ENCODE results near the gene NRG2. TPM values are rescaled to one million over a fixed set of nuclear protein-coding genes. Genes with fewer than 3 reads are reported as not detected.

NRG2 gene
- total and polyA plus RNA-seq, 2 of the 8 experiments (the other 6 are each of a cell fraction or from before 2014, with no cell fraction given): 0.27 to 0.54 TPM

- Histone ChIP-seq H3K23me2 (ENCODE audit: low read depth, low read length) (no peaks in the 10 kb centered on the region), H3K27ac (ENCODE audit: low read depth, low read length) (no peak overlapping the region), H2BK15ac (ENCODE audit: low read length) (no peak overlapping the region), H2BK20ac (ENCODE audit: low read length) (no peak overlapping the region), H2AFZ (ENCODE audit: low read length) (no peak overlapping the region), H3K79me2 (ENCODE audit: control insufficient read depth in 1 of 2, insufficient read depth in 2 of 2, low read length in 2 of 2) (no peaks in the 10 kb centered on the region), H3K56ac (replicated peaks; ENCODE audit: insufficient read length, low read depth, low read length) (no peak overlapping the region), H2BK12ac (ENCODE audit: low read depth, low read length) (no peak overlapping the region), H3K36me3 (ENCODE audit: control insufficient read depth in 2 of 4, insufficient read depth in 4 of 4, low read length in 3 of 4) (no peaks in the 10 kb centered on the region), H3K27me3 (replicated peaks in 1 of 4; ENCODE audit: control insufficient read depth in 3 of 4, extremely low read depth in 1 of 4, insufficient read depth in 3 of 4, low read length in 3 of 4) (peaks cover 0 to 3% (median under 1%) of the 10 kb centered on the region in 4 experiments; a peak in 2 of 7 replicates), H3K4me3 (ENCODE audit: extremely low read depth in 1 of 4, insufficient read depth in 2 of 4, low read depth in 3 of 4, low read length in 4 of 4) (no peak overlapping the region), H3K14ac (ENCODE audit: insufficient read length) (no peak overlapping the region), H3K4ac (replicated peaks; ENCODE audit: insufficient read length, low read depth, low read length) (no peak overlapping the region), H4K20me1 (replicated peaks in 1 of 2; ENCODE audit: control insufficient read depth in 1 of 2, insufficient read depth in 2 of 2, low read length in 2 of 2) (peaks cover 0 to 2% of the 10 kb centered on the region in 2 experiments), H2BK120ac (replicated peaks; ENCODE audit: low read depth, low read length) (no peak overlapping the region), H3K79me1 (ENCODE audit: low read depth, low read length) (no peaks in the 10 kb centered on the region), H3K4me1 (replicated peaks in 1 of 4; ENCODE audit: control insufficient read depth in 3 of 4, insufficient read depth in 4 of 4, low read length in 3 of 4) (no peaks in the 10 kb centered on the region), H2BK5ac (ENCODE audit: low read depth, low read length) (no peak overlapping the region), H3K9ac (replicated peaks in 1 of 4; ENCODE audit: extremely low read depth in 1 of 4, low read depth in 3 of 4, low read length in 3 of 4) (no peak overlapping the region), H4K8ac (ENCODE audit: extremely low read depth, insufficient read depth, low read length) (no peak overlapping the region), H2AK5ac (ENCODE audit: low read depth, low read length) (no peak overlapping the region), H3K4me2 (ENCODE audit: insufficient read depth in 1 of 2, low read depth in 2 of 2, low read length in 2 of 2) (no peak overlapping the region), H3K18ac (ENCODE audit: extremely low read depth, low read length) (no peak overlapping the region), H4K91ac (replicated peaks; ENCODE audit: insufficient read length, low read length) (no peak overlapping the region), H3K23ac (ENCODE audit: insufficient read length) (no peak overlapping the region), H3K9me3 (ENCODE audit: insufficient read depth in 2 of 2, low read depth in 1 of 2, low read length in 1 of 2) (no peaks in the 10 kb centered on the region), H4K5ac (ENCODE audit: insufficient read length, low read depth, low read length) (no peak overlapping the region)
- DNase-seq (ENCODE audit: low read depth in 1 of 2, low spot score in 2 of 2) (no peak), FAIRE-seq (no peak)
- ChIA-PET POLR2A (ENCODE audit: partially characterized antibody) (no interaction called here), CTCF (ENCODE audit: partially characterized antibody) (interaction anchor here (1.2 to 14.0 kb wide), 2 partner anchors 10 to 187 kb away, joined by 3 to 276 read pairs; no protein-coding TSS in a partner anchor)
- TF ChIP-seq POU5F1 (IDR thresholded peaks at IDR 0.05; ENCODE audit: low read depth, low read length) (no peak), GABPA (IDR thresholded peaks at IDR 0.05; ENCODE audit: borderline replicate concordance, insufficient read depth, low read length) (no peak), ASH2L (IDR thresholded peaks at IDR 0.05; ENCODE audit: low read length) (no peak), CBX5 (IDR thresholded peaks at IDR 0.05; ENCODE audit: low read depth, low read length) (no peak), POLR2A (IDR thresholded peaks at IDR 0.05; ENCODE audit: control extremely low read depth in 1 of 2, low read depth in 2 of 2, low read length in 2 of 2) (no peak), JUND (IDR thresholded peaks at IDR 0.05; ENCODE audit: low read length) (no peak), CHD2 (IDR thresholded peaks at IDR 0.05; ENCODE audit: low read length) (no peak), CTCF (IDR thresholded peaks at IDR 0.05; ENCODE audit: control extremely low read depth in 1 of 3, insufficient read depth in 1 of 3, low read depth in 1 of 3, low read length in 3 of 3) (no peak), RXRA (IDR thresholded peaks at IDR 0.05; ENCODE audit: insufficient read depth, low read depth, low read length) (no peak), ATF3 (IDR thresholded peaks at IDR 0.05; ENCODE audit: insufficient read depth, low read depth, low read length) (no peak), TAF7 (optimal IDR thresholded peaks at IDR 0.05; ENCODE audit: borderline replicate concordance, low read depth, low read length) (no peak)
- 84% methylated on average over 1 of the region's 1 CpG; no CpG with 5 or more reads in 1 of the 2 experiments for WGBS, 2 experiments (ENCODE audit: extremely low coverage in 1 of 2, insufficient coverage in 1 of 2, insufficient read length in 1 of 2, insufficient replicate concordance in 2 of 2, low coverage in 1 of 2, low lambda C conversion rate in 2 of 2, missing lambda C conversion rate in 1 of 2)
Observed at GRCh38 chr5:139976703-139977102, 66.4 kb downstream of the NRG2 start.

All from H1 (cell line).